ENCODE data around the gene NFKBIA. TPM values are rescaled to one million over a fixed set of nuclear protein-coding genes. Genes with fewer than 3 reads are reported as not detected.
"Not testable (repeated sequence)": the region's sequence is repeated elsewhere in the genome, so short reads cannot be mapped to it uniquely, and the experiment has no call there.

Gene NFKBIA
- total RNA-seq, 1 donor: 252 TPM

GRCh38 chr14:35399083-35399937 is 5.2 kb downstream of the NFKBIA start:
- TF ChIP-seq CTCF (IDR thresholded peaks at IDR 0.05; ENCODE audit: insufficient read depth, low read depth, low read length): no peak
- H3K4me3 ChIP-seq (ENCODE audit: low read depth, low read length): no peak overlapping the region
- peak; percentile 37 for DNase-seq (ENCODE audit: low read depth)

GRCh38 chr14:35398071-35398584 is 6.4 kb downstream of the NFKBIA start:
- DNase-seq (ENCODE audit: low read depth): peak; percentile 27
- H3K4me3 ChIP-seq (ENCODE audit: low read depth, low read length): no peak overlapping the region
- TF ChIP-seq CTCF (IDR thresholded peaks at IDR 0.05; ENCODE audit: insufficient read depth, low read depth, low read length): no peak

- DNase-seq (ENCODE audit: low read depth); H3K4me3 ChIP-seq (ENCODE audit: low read depth, low read length): not testable (repeated sequence)
These were observed 7.9 kb downstream of the NFKBIA start for GRCh38 chr14:35396610-35397009.

- TF ChIP-seq CTCF (IDR thresholded peaks at IDR 0.05; ENCODE audit: insufficient read depth, low read depth, low read length): no peak
- DNase-seq (ENCODE audit: low read depth): no peak
- no peak overlapping the region for H3K4me3 ChIP-seq (ENCODE audit: low read depth, low read length)
These were observed 9.3 kb downstream of the NFKBIA start for GRCh38 chr14:35395283-35395682.

GRCh38 chr14:35394326-35395013 is 10.1 kb downstream of the NFKBIA start:
- no peak for DNase-seq (ENCODE audit: low read depth)
- no peak overlapping the region for H3K4me3 ChIP-seq (ENCODE audit: low read depth, low read length)
- no peak for TF ChIP-seq CTCF (IDR thresholded peaks at IDR 0.05; ENCODE audit: insufficient read depth, low read depth, low read length)

- TF ChIP-seq CTCF (IDR thresholded peaks at IDR 0.05; ENCODE audit: insufficient read depth, low read depth, low read length): no peak
- no peak overlapping the region for H3K4me3 ChIP-seq (ENCODE audit: low read depth, low read length)
- DNase-seq (ENCODE audit: low read depth): no peak
These were observed 10.7 kb downstream of the NFKBIA start for GRCh38 chr14:35393826-35394225.

GRCh38 chr14:35392103-35392502 is 12.4 kb downstream of the NFKBIA start:
- no peak for TF ChIP-seq CTCF (IDR thresholded peaks at IDR 0.05; ENCODE audit: insufficient read depth, low read depth, low read length)
- no peak overlapping the region for H3K4me3 ChIP-seq (ENCODE audit: low read depth, low read length)
- DNase-seq (ENCODE audit: low read depth): no peak

Data from fibroblast of villous mesenchyme (primary cell).